ENCODE data around the gene XIRP1. TPM values are rescaled to one million over a fixed set of nuclear protein-coding genes. Genes with fewer than 3 reads are reported as not detected.

Gene XIRP1
- total RNA-seq, 4 donors from 2014 or later: 0.18 to 0.19 TPM; not detected in 2

- H3K27ac ChIP-seq: no peak overlapping the region
- no peak for DNase-seq
- WGBS, 2 donors: 61 to 75% methylated on average over 2 of the region's 2 CpGs
- TF ChIP-seq CTCF (IDR thresholded peaks at IDR 0.05) (no peak), POLR2A (IDR thresholded peaks at IDR 0.05) (no peak)
- no peaks in the 10 kb centered on the region for H3K36me3 ChIP-seq
- H3K4me1 ChIP-seq: no peaks in the 10 kb centered on the region
- intact Hi-C loops (cut with DNase I): no loop called here
- H3K4me3 ChIP-seq: no peak overlapping the region
- H3K9me3 ChIP-seq: no peaks in the 10 kb centered on the region
- no peaks in the 10 kb centered on the region for H3K27me3 ChIP-seq
These were observed 21.2 kb upstream of the XIRP1 start for GRCh38 chr3:39213613-39214012.

DNA sequence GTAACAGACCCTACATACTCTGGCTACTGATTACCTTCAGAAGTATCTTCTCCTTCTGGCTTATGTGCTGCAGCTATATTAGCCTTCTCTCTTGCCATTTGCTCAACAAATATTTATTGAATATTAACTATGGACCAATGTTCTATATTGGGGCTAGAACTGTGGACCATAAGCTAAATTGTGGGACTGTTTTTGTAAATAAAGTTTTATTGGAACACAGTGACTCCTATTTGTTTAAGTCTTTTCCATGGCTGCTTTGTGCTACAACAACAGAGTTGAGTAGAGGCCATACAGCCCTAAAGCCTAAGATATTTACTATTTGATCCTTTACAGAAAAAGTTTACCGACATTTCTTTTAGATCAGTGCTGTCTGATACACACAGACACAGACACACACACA, 20.3 kb upstream of the XIRP1 start:
- 92 to 100% methylated on average over 1 of the region's 1 CpG for WGBS, 2 donors
- intact Hi-C loops (cut with DNase I): no loop called here
- no peak for TF ChIP-seq CTCF (IDR thresholded peaks at IDR 0.05)
- no peak for TF ChIP-seq POLR2A (IDR thresholded peaks at IDR 0.05)
- H3K4me1 ChIP-seq: no peaks in the 10 kb centered on the region
- H3K27me3 ChIP-seq: no peaks in the 10 kb centered on the region
- no peak overlapping the region for H3K27ac ChIP-seq
- H3K36me3 ChIP-seq: no peaks in the 10 kb centered on the region
- H3K4me3 ChIP-seq: no peak overlapping the region
- H3K9me3 ChIP-seq: no peaks in the 10 kb centered on the region
- DNase-seq: no peak

DNA sequence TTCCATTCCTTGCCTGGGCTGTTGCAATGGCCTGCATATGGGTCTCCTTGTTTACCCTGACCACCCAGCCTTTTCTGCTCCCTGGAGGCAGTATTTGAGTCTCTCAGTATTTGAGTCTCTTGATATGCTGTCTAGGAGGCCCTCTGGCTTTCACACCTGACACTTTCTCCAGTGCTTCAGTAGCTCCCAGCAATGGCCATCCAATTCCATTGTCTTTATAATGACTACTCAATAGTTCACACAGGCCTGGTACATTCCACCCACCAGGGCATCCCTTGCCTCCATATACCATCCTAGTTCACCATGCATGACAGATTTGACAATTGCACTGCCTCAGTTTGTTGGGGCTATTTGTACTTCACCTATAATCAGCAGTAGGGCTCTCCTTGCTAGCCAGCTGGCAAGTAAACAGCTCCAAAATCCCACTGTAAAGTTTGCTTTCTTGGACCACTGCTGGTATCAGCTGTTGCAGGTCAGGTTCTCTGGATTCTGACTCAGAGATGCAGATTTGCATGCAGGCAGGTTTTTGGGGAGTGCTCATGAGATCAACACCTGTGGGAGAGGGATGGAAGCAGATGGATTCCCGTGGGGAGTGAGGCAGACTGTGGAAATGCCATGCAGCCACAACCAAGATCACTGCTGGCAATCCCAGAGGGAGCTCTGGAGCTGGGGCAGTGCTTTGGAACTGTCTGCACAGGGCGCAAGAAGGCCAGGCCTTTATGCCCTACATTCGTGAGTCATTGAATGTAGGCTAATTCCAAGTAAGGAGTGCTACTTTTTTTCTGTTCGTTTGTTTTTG, 19.1 kb upstream of the XIRP1 start:
- TF ChIP-seq CTCF (IDR thresholded peaks at IDR 0.05): no peak
- TF ChIP-seq POLR2A (IDR thresholded peaks at IDR 0.05): no peak
- WGBS, 2 donors: 38 to 65% methylated on average over 1 to 4 of the region's 4 CpGs
- Histone ChIP-seq H3K4me3 (no peak overlapping the region), H3K27ac (no peak overlapping the region), H3K36me3 (no peaks in the 10 kb centered on the region), H3K27me3 (no peaks in the 10 kb centered on the region), H3K4me1 (no peaks in the 10 kb centered on the region), H3K9me3 (no peaks in the 10 kb centered on the region)
- DNase-seq: no peak
- intact Hi-C loops (cut with DNase I): no loop called here

DNA sequence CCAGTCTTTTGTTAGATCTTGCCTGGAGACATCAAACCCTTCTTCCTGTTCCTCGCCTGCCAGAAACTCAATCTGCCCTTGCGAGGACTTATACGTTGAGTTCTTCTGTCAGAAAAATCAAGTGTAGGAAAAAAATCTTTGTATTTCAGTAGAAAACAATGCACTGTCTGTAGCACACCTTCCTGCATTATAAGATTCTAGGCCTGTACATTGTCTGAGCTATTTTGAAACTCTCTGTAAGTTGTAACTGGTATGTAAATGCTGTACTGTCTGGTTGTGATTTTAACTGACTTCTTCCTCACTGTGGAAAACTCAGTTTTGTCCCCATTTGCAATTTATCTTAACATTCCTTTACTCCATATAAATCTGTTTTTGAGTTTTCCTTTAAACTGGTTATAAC, 17.7 kb upstream of the XIRP1 start:
- H3K36me3 ChIP-seq: no peaks in the 10 kb centered on the region
- TF ChIP-seq CTCF (IDR thresholded peaks at IDR 0.05): no peak
- TF ChIP-seq POLR2A (IDR thresholded peaks at IDR 0.05): no peak
- WGBS, 2 donors: 67 to 69% methylated on average over 3 of the region's 3 CpGs
- no peak for DNase-seq
- H3K27me3 ChIP-seq: no peaks in the 10 kb centered on the region
- no peak overlapping the region for H3K27ac ChIP-seq
- intact Hi-C loops (cut with DNase I): no loop called here
- H3K4me1 ChIP-seq: no peaks in the 10 kb centered on the region
- H3K9me3 ChIP-seq: no peaks in the 10 kb centered on the region
- H3K4me3 ChIP-seq: no peak overlapping the region

DNA sequence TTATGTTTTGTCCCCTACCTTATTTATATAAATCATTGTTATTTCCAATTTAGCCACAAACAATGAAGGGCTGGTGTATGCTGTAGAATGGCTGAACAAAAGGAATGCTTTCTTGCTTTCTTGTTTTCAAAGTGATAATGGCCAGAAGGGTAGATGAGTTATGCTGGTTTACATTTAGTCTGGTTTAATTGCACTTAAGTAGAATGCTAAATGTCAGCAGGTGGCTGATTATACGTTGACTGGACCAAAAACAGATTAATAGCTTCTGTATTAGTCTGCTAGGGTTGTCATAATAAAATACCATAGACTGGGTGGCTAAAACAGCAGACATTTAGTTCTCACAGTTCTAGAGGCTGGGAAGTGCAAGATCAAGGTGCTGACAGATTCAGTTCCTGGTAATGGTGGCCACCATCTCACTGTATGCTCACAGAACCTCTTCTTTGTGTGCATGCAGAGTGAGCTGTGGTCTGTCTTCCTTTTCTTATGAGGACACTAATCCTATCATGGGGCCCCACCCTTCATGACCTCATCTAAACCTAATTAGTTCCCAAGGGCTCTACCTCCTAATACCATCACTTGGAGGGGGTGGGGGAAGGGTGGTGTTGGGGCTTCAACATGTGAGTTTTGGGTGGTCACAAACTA, 17.1 kb upstream of the XIRP1 start:
- Histone ChIP-seq H3K27me3 (no peaks in the 10 kb centered on the region), H3K36me3 (no peaks in the 10 kb centered on the region), H3K9me3 (no peaks in the 10 kb centered on the region), H3K4me1 (no peaks in the 10 kb centered on the region), H3K4me3 (no peak overlapping the region), H3K27ac (no peak overlapping the region)
- 88 to 91% methylated on average over 1 of the region's 1 CpG for WGBS, 2 donors
- no peak for TF ChIP-seq POLR2A (IDR thresholded peaks at IDR 0.05)
- no peak for TF ChIP-seq CTCF (IDR thresholded peaks at IDR 0.05)
- no peak for DNase-seq
- intact Hi-C loops (cut with DNase I): no loop called here

Measured in esophagus squamous epithelium (tissue), 5 donors.